ENCODE data around the gene GHITM. TPM values are rescaled to one million over a fixed set of nuclear protein-coding genes. Genes with fewer than 3 reads are reported as not detected.
"Not testable (repeated sequence)": the region's sequence is repeated elsewhere in the genome, so short reads cannot be mapped to it uniquely, and the experiment has no call there.

The GHITM gene
- total RNA-seq, 1 donor from 2014 or later: 114 TPM

DNA sequence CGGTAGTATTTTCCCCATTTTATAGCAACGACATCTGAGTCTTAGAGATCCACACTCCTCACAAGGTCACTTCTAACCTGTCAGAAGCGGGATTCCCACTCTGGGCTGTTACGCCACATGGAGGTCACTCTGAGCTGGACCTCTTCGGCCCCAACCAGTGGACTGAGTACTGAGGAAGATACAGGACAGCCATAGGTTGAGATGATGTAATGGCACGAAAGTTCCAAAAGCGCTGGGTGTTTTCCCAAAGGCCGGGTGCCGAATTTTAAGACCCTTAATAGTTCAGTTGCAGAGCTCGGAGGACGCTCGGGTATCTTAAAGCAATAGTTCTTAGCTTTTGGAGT, 699 bp downstream of the GHITM start:
- H3K27me3 Mint-ChIP-seq: peaks cover 7% of the 10 kb centered on the region
- H3K27ac Mint-ChIP-seq: peak overlapping the region; percentile 93
- H3K4me1 Mint-ChIP-seq (ENCODE audit: unreplicated experiment): peaks cover 26% of the 10 kb centered on the region

DNA sequence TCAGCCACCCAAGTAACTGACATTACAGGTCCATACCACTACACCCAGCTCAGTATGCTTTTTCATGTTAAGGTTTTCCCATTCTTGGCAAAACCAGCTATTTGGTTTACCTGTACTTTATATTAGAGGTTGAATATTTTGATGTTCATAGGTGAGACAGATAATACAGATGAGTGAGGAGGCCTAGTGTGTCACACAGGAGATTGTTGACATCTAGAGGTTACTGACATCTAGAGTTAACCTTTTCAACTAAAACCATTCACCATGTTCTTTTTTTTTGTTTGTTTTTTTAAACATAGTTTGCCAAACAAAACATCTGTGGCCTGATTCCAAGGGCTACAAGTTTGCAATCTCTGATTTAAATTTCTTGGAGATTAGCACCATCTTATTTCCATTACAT, 8.0 kb downstream of the GHITM start:
- TF ChIP-seq, protein P1, sequence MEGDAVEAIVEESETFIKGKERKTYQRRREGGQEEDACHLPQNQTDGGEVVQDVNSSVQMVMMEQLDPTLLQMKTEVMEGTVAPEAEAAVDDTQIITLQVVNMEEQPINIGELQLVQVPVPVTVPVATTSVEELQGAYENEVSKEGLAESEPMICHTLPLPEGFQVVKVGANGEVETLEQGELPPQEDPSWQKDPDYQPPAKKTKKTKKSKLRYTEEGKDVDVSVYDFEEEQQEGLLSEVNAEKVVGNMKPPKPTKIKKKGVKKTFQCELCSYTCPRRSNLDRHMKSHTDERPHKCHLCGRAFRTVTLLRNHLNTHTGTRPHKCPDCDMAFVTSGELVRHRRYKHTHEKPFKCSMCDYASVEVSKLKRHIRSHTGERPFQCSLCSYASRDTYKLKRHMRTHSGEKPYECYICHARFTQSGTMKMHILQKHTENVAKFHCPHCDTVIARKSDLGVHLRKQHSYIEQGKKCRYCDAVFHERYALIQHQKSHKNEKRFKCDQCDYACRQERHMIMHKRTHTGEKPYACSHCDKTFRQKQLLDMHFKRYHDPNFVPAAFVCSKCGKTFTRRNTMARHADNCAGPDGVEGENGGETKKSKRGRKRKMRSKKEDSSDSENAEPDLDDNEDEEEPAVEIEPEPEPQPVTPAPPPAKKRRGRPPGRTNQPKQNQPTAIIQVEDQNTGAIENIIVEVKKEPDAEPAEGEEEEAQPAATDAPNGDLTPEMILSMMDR (conservative IDR thresholded peaks at IDR 0.05): no peak
- H3K9me3 Mint-ChIP-seq: no peaks in the 10 kb centered on the region
- no peaks in the 10 kb centered on the region for H3K27me3 Mint-ChIP-seq
- no peak for DNase-seq (ENCODE audit: extremely low spot score, unreplicated experiment)
- H3K4me1 Mint-ChIP-seq (ENCODE audit: unreplicated experiment): no peaks in the 10 kb centered on the region
- no peak overlapping the region for H3K27ac Mint-ChIP-seq
- no peak overlapping the region for H3K4me3 Mint-ChIP-seq
- peaks cover 26% of the 10 kb centered on the region for H3K36me3 Mint-ChIP-seq

More for the DNA sequence above, 699 bp downstream of the GHITM start:
- Mint-ChIP-seq H3K4me3 (peak overlapping the region; percentile 96), H3K36me3 (peaks cover 15% of the 10 kb centered on the region), H3K9me3 (no peaks in the 10 kb centered on the region)
- DNase-seq (ENCODE audit: extremely low spot score, unreplicated experiment): no peak
- TF ChIP-seq, protein P1 (conservative IDR thresholded peaks at IDR 0.05): no peak

DNA sequence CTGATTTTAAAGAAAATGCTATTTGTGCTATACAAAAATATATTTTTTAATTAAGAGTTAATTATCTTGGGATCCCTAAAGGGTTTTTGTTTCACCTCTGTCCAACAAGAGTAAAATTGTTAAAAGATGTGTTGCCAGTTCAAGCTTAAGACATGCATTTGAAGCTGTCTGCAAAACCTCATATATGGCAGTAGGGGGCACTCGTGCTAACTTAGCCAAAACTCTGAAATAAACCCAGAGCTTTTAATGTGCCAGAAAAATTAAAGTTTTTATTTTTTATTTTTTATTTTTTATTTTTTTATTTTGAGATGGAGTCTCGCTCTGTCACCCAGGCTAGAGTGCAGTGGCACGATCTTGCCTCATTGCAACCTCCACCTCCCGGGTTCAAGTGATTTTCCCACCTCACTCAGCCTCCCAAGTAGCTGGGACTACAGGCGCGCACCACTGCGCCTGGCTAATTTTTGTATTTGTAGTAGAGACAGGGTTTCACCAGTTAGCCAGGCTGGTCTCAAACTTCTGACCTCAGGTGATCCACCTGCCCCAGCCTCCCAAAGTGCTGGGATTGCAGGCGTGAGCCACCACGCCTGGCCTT, 8.8 kb downstream of the GHITM start:
- TF ChIP-seq, protein P1 (conservative IDR thresholded peaks at IDR 0.05): peak; percentile 87
- H3K27me3 Mint-ChIP-seq; H3K27ac Mint-ChIP-seq; H3K4me1 Mint-ChIP-seq (ENCODE audit: unreplicated experiment); H3K9me3 Mint-ChIP-seq; DNase-seq (ENCODE audit: extremely low spot score, unreplicated experiment); H3K4me3 Mint-ChIP-seq: not testable (repeated sequence)
- H3K36me3 Mint-ChIP-seq: peaks cover 27% of the 10 kb centered on the region

GRCh38 chr10:84149854-84150253, 10.5 kb downstream of the GHITM start:
- H3K27me3 Mint-ChIP-seq: no peaks in the 10 kb centered on the region
- TF ChIP-seq, protein P1 (conservative IDR thresholded peaks at IDR 0.05): no peak
- H3K27ac Mint-ChIP-seq: no peak overlapping the region
- H3K4me1 Mint-ChIP-seq (ENCODE audit: unreplicated experiment): no peaks in the 10 kb centered on the region
- H3K4me3 Mint-ChIP-seq: no peak overlapping the region
- no peak for DNase-seq (ENCODE audit: extremely low spot score, unreplicated experiment)
- no peaks in the 10 kb centered on the region for H3K9me3 Mint-ChIP-seq
- H3K36me3 Mint-ChIP-seq: peaks cover 26% of the 10 kb centered on the region

DNA sequence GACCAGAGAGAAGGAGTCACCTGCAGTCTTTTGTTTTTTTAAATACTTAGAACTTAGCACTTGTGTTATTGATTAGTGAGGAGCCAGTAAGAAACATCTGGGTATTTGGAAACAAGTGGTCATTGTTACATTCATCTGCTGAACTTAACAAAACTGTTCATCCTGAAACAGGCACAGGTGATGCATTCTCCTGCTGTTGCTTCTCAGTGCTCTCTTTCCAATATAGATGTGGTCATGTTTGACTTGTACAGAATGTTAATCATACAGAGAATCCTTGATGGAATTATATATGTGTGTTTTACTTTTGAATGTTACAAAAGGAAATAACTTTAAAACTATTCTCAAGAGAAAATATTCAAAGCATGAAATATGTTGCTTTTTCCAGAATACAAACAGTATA, 13.5 kb downstream of the GHITM start:
- TF ChIP-seq, protein P1 (conservative IDR thresholded peaks at IDR 0.05): no peak
- Mint-ChIP-seq H3K36me3 (peaks cover 26% of the 10 kb centered on the region), H3K4me3 (no peak overlapping the region), H3K27me3 (peaks cover under 1% of the 10 kb centered on the region), H3K27ac (no peak overlapping the region), H3K9me3 (no peaks in the 10 kb centered on the region), H3K4me1 (ENCODE audit: unreplicated experiment) (no peaks in the 10 kb centered on the region)
- no peak for DNase-seq (ENCODE audit: extremely low spot score, unreplicated experiment)

DNA sequence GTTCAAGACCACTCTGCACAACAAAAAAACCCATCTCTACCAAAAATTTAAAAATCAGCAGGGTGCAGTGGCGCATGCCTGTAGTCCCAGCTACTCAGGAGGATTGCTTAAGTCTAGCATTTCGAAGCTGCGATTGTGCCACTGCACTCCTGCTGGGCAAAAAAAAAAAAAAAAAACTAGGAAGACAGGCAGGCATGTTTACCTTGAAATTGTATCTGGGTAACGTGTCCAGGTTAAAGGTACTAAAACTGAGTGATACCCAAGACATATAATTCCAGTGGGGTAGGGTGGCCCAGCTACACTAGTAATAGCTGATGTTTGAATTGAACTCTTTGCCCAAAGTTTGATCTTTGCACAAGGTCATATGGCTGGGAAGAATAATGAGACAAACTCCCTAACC, 16.2 kb downstream of the GHITM start:
- peaks cover 15% of the 10 kb centered on the region for H3K36me3 Mint-ChIP-seq
- TF ChIP-seq, protein P1 (conservative IDR thresholded peaks at IDR 0.05): no peak

More for the DNA sequence above, 16.2 kb downstream of the GHITM start:
- DNase-seq (ENCODE audit: extremely low spot score, unreplicated experiment): no peak
- Mint-ChIP-seq H3K27ac (no peak overlapping the region), H3K27me3 (peaks cover 16% of the 10 kb centered on the region), H3K9me3 (no peaks in the 10 kb centered on the region), H3K4me1 (ENCODE audit: unreplicated experiment) (no peaks in the 10 kb centered on the region), H3K4me3 (no peak overlapping the region)
